HepG2 (cell line): ENCODE data around the gene ITGAE.

Source experiments
- ATRX ChIP-seq: sonication (generic); formaldehyde crosslinking; IDR thresholded peaks from 2 replicates; pipeline ENCODE4 v1.4.0; 2020; ENCODE audit warnings: missing genetic modification reagents, borderline replicate concordance
- CBX2 ChIP-seq, 2 experiments: fragments of 200-600 bp in 1 of 2; sonication (generic); formaldehyde crosslinking in 1 of 2; IDR thresholded peaks; 2 replicates each; pipeline versions ENCODE4 v1.7.0 to v1.8.1; 2018 to 2022; ENCODE audit warnings: low read depth in 2 of 2, low read length in 1 of 2, mild to moderate bottlenecking in 1 of 2, missing genetic modification reagents in 1 of 2
- GABPA ChIP-seq, 2 experiments: IDR thresholded peaks; 2 replicates each; pipeline ENCODE4 v1.6.1; 2011 to 2016; ENCODE audit warnings: low read depth in 2 of 2, low read length in 1 of 2, missing biosample characterization in 1 of 2, missing genetic modification characterization in 1 of 2
- HDAC2 ChIP-seq: sonication (generic); formaldehyde crosslinking; IDR thresholded peaks from 2 replicates; pipeline ENCODE4 v1.4.0; 2020; ENCODE audit warnings: missing genetic modification reagents
- SIN3A ChIP-seq: IDR thresholded peaks from 2 replicates; pipeline ENCODE4 v1.6.1; 2011; ENCODE audit warnings: low read depth, mild to moderate bottlenecking, control low read depth, low read length, borderline replicate concordance
- TBP ChIP-seq: sonication (generic); formaldehyde crosslinking; IDR thresholded peaks from 2 replicates; pipeline ENCODE4 v1.5.0; 2020; ENCODE audit warnings: missing genetic modification reagents
- ZNF441 ChIP-seq: sonication (generic); formaldehyde crosslinking; IDR thresholded peaks from 2 replicates; pipeline ENCODE4 v1.7.0; 2021; ENCODE audit warnings: missing genetic modification reagents, borderline replicate concordance
- ZNF614 ChIP-seq: IDR thresholded peaks from 2 replicates; pipeline ENCODE4 v1.6.1; 2018; ENCODE audit warnings: missing biosample characterization, missing genetic modification reagents, inconsistent platforms, borderline replicate concordance
- TF ChIP-seq, protein P1 (sequence below): IDR thresholded peaks from 2 replicates; pipeline ENCODE4 v1.6.1; 2016; ENCODE audit warnings: low read depth
- TF ChIP-seq, protein P2 (sequence below): sonication (generic); formaldehyde crosslinking; IDR thresholded peaks from 2 replicates; pipeline ENCODE4 v1.5.0; 2020; ENCODE audit warnings: mild to moderate bottlenecking, missing genetic modification reagents
- TF ChIP-seq, protein P3 (sequence below): sonication (generic); formaldehyde crosslinking; IDR thresholded peaks from 2 replicates; pipeline ENCODE4 v1.8.1; 2023; ENCODE audit warnings: mild to moderate bottlenecking, inconsistent platforms, moderate library complexity, missing genetic modification reagents, borderline replicate concordance
- TF ChIP-seq, protein P4 (sequence below), 2 experiments: IDR thresholded peaks; 2 replicates each; pipeline ENCODE4 v1.6.1; 2011 to 2012; ENCODE audit warnings: low read length in 2 of 2, borderline replicate concordance in 1 of 2, low read depth in 1 of 2, mild to moderate bottlenecking in 1 of 2, moderate library complexity in 1 of 2
- TF ChIP-seq, protein P5 (sequence below): IDR thresholded peaks from 2 replicates; pipeline ENCODE4 v1.6.1; 2016; ENCODE audit warnings: missing compliant biosample characterization, missing genetic modification reagents, borderline replicate concordance
- TF ChIP-seq, protein P6 (sequence below): sonication (generic); formaldehyde crosslinking; IDR thresholded peaks from 2 replicates; pipeline ENCODE4 v1.5.0; 2020; ENCODE audit warnings: mild to moderate bottlenecking, missing genetic modification reagents, moderate library complexity

DNA sequence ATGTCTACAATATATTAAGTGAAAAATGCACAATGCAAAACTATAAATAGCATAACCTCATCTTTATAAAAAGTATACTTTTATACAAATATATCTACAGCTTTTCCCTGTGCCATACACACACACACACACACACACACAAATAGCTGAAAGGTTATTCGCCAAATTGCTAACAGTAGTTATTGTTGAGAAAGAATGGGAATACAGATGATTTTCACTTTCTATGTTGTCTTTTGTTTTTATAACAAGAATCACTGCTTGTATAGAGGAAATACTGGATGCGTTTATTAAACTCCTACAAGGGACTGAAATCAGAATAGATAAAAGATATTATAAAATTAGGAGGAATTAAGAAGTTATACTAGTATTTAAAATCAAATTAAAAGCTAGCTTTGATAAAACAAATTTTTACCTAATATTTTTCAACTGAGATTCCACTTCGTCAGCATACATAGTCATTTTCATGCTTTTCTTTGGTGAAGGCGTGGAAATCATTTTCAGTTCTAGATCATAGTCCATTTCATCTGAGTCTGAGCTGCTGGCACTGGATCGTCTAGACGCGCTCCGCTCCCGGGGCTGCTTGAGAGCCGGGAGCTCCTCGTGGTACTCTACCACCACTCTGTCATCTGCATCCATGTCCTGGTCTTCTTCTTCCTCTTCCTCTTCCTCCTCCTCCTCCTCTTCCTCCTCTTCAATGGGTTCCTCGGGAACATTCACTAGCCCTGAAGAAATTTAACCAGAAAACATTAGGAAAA lies 17.0 kb upstream of the ITGAE start:
- TF ChIP-seq, protein P1, sequence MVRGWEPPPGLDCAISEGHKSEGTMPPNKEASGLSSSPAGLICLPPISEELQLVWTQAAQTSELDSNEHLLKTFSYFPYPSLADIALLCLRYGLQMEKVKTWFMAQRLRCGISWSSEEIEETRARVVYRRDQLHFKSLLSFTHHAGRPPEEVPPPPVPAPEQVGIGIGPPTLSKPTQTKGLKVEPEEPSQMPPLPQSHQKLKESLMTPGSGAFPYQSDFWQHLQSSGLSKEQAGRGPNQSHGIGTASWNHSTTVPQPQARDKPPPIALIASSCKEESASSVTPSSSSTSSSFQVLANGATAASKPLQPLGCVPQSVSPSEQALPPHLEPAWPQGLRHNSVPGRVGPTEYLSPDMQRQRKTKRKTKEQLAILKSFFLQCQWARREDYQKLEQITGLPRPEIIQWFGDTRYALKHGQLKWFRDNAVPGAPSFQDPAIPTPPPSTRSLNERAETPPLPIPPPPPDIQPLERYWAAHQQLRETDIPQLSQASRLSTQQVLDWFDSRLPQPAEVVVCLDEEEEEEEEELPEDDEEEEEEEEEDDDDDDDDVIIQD (CRISPR knock-in tag), result no peak
- TF ChIP-seq HDAC2 (CRISPR knock-in tag), result no peak
- no peak for TF ChIP-seq SIN3A
- TF ChIP-seq, protein P2, sequence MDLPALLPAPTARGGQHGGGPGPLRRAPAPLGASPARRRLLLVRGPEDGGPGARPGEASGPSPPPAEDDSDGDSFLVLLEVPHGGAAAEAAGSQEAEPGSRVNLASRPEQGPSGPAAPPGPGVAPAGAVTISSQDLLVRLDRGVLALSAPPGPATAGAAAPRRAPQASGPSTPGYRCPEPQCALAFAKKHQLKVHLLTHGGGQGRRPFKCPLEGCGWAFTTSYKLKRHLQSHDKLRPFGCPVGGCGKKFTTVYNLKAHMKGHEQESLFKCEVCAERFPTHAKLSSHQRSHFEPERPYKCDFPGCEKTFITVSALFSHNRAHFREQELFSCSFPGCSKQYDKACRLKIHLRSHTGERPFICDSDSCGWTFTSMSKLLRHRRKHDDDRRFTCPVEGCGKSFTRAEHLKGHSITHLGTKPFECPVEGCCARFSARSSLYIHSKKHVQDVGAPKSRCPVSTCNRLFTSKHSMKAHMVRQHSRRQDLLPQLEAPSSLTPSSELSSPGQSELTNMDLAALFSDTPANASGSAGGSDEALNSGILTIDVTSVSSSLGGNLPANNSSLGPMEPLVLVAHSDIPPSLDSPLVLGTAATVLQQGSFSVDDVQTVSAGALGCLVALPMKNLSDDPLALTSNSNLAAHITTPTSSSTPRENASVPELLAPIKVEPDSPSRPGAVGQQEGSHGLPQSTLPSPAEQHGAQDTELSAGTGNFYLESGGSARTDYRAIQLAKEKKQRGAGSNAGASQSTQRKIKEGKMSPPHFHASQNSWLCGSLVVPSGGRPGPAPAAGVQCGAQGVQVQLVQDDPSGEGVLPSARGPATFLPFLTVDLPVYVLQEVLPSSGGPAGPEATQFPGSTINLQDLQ (CRISPR knock-in tag), result no peak
- TF ChIP-seq, protein P3, sequence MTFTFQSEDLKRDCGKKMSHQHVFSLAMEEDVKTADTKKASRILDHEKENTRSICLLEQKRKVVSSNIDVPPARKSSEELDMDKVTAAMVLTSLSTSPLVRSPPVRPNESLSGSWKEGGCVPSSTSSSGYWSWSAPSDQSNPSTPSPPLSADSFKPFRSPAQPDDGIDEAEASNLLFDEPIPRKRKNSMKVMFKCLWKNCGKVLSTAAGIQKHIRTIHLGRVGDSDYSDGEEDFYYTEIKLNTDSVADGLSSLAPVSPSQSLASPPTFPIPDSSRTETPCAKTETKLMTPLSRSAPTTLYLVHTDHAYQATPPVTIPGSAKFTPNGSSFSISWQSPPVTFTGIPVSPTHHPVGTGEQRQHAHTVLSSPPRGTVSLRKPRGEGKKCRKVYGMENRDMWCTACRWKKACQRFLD (CRISPR knock-in tag), result no peak
- TF ChIP-seq TBP, result no peak
- TF ChIP-seq, protein P4, sequence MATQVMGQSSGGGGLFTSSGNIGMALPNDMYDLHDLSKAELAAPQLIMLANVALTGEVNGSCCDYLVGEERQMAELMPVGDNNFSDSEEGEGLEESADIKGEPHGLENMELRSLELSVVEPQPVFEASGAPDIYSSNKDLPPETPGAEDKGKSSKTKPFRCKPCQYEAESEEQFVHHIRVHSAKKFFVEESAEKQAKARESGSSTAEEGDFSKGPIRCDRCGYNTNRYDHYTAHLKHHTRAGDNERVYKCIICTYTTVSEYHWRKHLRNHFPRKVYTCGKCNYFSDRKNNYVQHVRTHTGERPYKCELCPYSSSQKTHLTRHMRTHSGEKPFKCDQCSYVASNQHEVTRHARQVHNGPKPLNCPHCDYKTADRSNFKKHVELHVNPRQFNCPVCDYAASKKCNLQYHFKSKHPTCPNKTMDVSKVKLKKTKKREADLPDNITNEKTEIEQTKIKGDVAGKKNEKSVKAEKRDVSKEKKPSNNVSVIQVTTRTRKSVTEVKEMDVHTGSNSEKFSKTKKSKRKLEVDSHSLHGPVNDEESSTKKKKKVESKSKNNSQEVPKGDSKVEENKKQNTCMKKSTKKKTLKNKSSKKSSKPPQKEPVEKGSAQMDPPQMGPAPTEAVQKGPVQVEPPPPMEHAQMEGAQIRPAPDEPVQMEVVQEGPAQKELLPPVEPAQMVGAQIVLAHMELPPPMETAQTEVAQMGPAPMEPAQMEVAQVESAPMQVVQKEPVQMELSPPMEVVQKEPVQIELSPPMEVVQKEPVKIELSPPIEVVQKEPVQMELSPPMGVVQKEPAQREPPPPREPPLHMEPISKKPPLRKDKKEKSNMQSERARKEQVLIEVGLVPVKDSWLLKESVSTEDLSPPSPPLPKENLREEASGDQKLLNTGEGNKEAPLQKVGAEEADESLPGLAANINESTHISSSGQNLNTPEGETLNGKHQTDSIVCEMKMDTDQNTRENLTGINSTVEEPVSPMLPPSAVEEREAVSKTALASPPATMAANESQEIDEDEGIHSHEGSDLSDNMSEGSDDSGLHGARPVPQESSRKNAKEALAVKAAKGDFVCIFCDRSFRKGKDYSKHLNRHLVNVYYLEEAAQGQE (IDR thresholded peaks at IDR 0.05; ENCODE audit: borderline replicate concordance in 1 of 2, low read depth in 1 of 2, low read length in 2 of 2), result no peak
- TF ChIP-seq, protein P5, sequence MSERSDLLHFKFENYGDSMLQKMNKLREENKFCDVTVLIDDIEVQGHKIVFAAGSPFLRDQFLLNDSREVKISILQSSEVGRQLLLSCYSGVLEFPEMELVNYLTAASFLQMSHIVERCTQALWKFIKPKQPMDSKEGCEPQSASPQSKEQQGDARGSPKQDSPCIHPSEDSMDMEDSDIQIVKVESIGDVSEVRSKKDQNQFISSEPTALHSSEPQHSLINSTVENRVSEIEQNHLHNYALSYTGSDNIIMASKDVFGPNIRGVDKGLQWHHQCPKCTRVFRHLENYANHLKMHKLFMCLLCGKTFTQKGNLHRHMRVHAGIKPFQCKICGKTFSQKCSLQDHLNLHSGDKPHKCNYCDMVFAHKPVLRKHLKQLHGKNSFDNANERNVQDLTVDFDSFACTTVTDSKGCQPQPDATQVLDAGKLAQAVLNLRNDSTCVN (CRISPR knock-in tag), result no peak
- no peak for TF ChIP-seq CBX2 (IDR thresholded peaks at IDR 0.05; ENCODE audit: low read depth, low read length)
- no peak for TF ChIP-seq CBX2 (CRISPR knock-in tag; IDR thresholded peaks at IDR 0.05; ENCODE audit: low read depth)
- TF ChIP-seq, protein P6, sequence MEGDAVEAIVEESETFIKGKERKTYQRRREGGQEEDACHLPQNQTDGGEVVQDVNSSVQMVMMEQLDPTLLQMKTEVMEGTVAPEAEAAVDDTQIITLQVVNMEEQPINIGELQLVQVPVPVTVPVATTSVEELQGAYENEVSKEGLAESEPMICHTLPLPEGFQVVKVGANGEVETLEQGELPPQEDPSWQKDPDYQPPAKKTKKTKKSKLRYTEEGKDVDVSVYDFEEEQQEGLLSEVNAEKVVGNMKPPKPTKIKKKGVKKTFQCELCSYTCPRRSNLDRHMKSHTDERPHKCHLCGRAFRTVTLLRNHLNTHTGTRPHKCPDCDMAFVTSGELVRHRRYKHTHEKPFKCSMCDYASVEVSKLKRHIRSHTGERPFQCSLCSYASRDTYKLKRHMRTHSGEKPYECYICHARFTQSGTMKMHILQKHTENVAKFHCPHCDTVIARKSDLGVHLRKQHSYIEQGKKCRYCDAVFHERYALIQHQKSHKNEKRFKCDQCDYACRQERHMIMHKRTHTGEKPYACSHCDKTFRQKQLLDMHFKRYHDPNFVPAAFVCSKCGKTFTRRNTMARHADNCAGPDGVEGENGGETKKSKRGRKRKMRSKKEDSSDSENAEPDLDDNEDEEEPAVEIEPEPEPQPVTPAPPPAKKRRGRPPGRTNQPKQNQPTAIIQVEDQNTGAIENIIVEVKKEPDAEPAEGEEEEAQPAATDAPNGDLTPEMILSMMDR (CRISPR knock-in tag), result no peak
- TF ChIP-seq ZNF614, result no peak
- TF ChIP-seq ZNF441, result no peak
- no peak for TF ChIP-seq GABPA (IDR thresholded peaks at IDR 0.05; ENCODE audit: low read depth, low read length)
- TF ChIP-seq GABPA (CRISPR knock-in tag; IDR thresholded peaks at IDR 0.05; ENCODE audit: low read depth), result no peak
- no peak for TF ChIP-seq ATRX (CRISPR knock-in tag)
